Transverse colon (tissue), 4 donors: ENCODE results near the gene RAPGEF4.

Source experiments
- POLR2A ChIP-seq: fragments of 450-650 bp; IDR thresholded peaks from one replicate; pipeline ENCODE4 v1.6.1; 2016; ENCODE audit warnings: antibody characterized with exemption, mild to moderate bottlenecking, moderate library complexity
- POLR2AphosphoS5 ChIP-seq, 3 donors: sonication (generic); formaldehyde crosslinking; IDR thresholded peaks; one replicate each; pipeline ENCODE4 v1.6.1; 2016; ENCODE audit warnings: antibody characterized with exemption in 3 of 3
- TF ChIP-seq, protein P1 (sequence below), 5 experiments: fragments of 200-600 bp in 3 of 5; fragments of 450-650 bp in 2 of 5; sonication (generic) in 3 of 5; IDR thresholded peaks; 1 replicate in 2 of 5; 2 replicates in 3 of 5; pipeline ENCODE4 v1.5.1; 2016 to 2017; ENCODE audit warnings: antibody characterized with exemption in 5 of 5, inconsistent platforms in 3 of 5, mild to moderate bottlenecking in 2 of 5, moderate library complexity in 1 of 5

DNA sequence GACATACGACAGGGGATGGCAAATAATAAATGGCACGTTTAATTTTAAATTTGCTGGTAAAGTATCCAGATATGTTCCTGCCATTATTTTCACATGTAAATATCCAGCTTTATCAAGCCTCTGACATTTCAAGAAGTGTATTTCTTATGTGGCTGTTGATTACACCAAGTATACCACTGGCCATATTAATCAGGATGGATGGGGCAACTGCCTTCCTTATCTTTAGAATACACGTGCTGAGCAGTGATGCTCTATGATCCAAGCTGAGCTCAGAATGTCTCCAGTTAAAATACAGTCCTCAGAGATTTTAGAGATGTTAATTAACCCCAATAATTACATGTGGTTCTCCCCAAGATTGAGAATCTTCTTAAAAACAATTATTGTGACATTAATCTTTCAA, 38.3 kb upstream of the RAPGEF4 start:
- TF ChIP-seq, protein P1, sequence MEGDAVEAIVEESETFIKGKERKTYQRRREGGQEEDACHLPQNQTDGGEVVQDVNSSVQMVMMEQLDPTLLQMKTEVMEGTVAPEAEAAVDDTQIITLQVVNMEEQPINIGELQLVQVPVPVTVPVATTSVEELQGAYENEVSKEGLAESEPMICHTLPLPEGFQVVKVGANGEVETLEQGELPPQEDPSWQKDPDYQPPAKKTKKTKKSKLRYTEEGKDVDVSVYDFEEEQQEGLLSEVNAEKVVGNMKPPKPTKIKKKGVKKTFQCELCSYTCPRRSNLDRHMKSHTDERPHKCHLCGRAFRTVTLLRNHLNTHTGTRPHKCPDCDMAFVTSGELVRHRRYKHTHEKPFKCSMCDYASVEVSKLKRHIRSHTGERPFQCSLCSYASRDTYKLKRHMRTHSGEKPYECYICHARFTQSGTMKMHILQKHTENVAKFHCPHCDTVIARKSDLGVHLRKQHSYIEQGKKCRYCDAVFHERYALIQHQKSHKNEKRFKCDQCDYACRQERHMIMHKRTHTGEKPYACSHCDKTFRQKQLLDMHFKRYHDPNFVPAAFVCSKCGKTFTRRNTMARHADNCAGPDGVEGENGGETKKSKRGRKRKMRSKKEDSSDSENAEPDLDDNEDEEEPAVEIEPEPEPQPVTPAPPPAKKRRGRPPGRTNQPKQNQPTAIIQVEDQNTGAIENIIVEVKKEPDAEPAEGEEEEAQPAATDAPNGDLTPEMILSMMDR (IDR thresholded peaks at IDR 0.05): no peak
- TF ChIP-seq POLR2A: no peak
- no peak for TF ChIP-seq POLR2AphosphoS5 (IDR thresholded peaks at IDR 0.05)
